GM06990 (cell line): ENCODE data around the gene EHBP1.
"Not testable (repeated sequence)": the region's sequence is repeated elsewhere in the genome, so short reads cannot be mapped to it uniquely, and the experiment has no call there.

Experiments
- DNase-seq: peaks from one replicate; pipeline ENCODE4 v3.0.0-alpha.2; 2011; ENCODE audit not compliant: insufficient read length; ENCODE audit errors: extremely low read depth
- H3K27me3 ChIP-seq: replicated peaks from 2 replicates; pipeline ENCODE4 v1.6.0; 2011; ENCODE audit warnings: low read length; ENCODE audit not compliant: control insufficient read depth, insufficient read depth
- H3K36me3 ChIP-seq: 2 replicates; pipeline ENCODE4 v1.5.1; 2011; ENCODE audit warnings: low read length; ENCODE audit not compliant: control insufficient read depth, insufficient read depth
- H3K4me3 ChIP-seq: replicated peaks from 2 replicates; pipeline ENCODE4 v1.5.1; 2011; ENCODE audit warnings: low read depth, mild to moderate bottlenecking, control low read depth, low read length
- CTCF ChIP-seq: IDR thresholded peaks from 2 replicates; pipeline ENCODE4 v1.5.1; 2011; ENCODE audit warnings: low read length, control low read depth, mild to moderate bottlenecking, inconsistent platforms; ENCODE audit not compliant: insufficient read depth, poor library complexity, severe bottlenecking

Gene EHBP1

GRCh38 chr2:62705859-62706720 is 577 bp downstream of the EHBP1 start:
- Histone ChIP-seq H3K27me3 (no peaks in the 10 kb centered on the region), H3K36me3 (no peaks in the 10 kb centered on the region), H3K4me3 (peak overlapping the region; percentile 97)
- no peak for DNase-seq
- peak; percentile 46 for TF ChIP-seq CTCF

GRCh38 chr2:62706721-62707521 is 1.4 kb downstream of the EHBP1 start:
- Histone ChIP-seq H3K36me3 (no peaks in the 10 kb centered on the region), H3K27me3 (no peaks in the 10 kb centered on the region), H3K4me3 (peak overlapping the region; percentile 97)
- no peak for TF ChIP-seq CTCF
- DNase-seq, result no peak

- no peaks in the 10 kb centered on the region for H3K36me3 ChIP-seq
- DNase-seq, result no peak
- no peak overlapping the region for H3K4me3 ChIP-seq
- H3K27me3 ChIP-seq, result no peaks in the 10 kb centered on the region
- no peak for TF ChIP-seq CTCF
Observed at GRCh38 chr2:62708751-62709150, 3.2 kb downstream of the EHBP1 start.

GRCh38 chr2:62711832-62712494 is 6.5 kb downstream of the EHBP1 start:
- no peak for DNase-seq
- Histone ChIP-seq H3K27me3 (no peaks in the 10 kb centered on the region), H3K4me3 (no peak overlapping the region), H3K36me3 (no peaks in the 10 kb centered on the region)
- TF ChIP-seq CTCF, result no peak

GRCh38 chr2:62713196-62713595 is 7.7 kb downstream of the EHBP1 start:
- H3K36me3 ChIP-seq, H3K4me3 ChIP-seq, DNase-seq, H3K27me3 ChIP-seq: not testable (repeated sequence)

GRCh38 chr2:62713837-62714236 is 8.3 kb downstream of the EHBP1 start:
- no peaks in the 10 kb centered on the region for H3K27me3 ChIP-seq
- no peak for TF ChIP-seq CTCF
- no peak overlapping the region for H3K4me3 ChIP-seq
- H3K36me3 ChIP-seq, result no peaks in the 10 kb centered on the region
- no peak for DNase-seq
